ENCODE data around the gene NR5A1. TPM values are rescaled to one million over a fixed set of nuclear protein-coding genes. Genes with fewer than 3 reads are reported as not detected.

Gene NR5A1
- total RNA-seq, 4 donors from 2014 or later, result not detected

- TF ChIP-seq CTCF (IDR thresholded peaks at IDR 0.05; ENCODE audit: low read depth), result no peak
Observed at GRCh38 chr9:124457079-124457886, 49.9 kb downstream of the NR5A1 start.

DNA sequence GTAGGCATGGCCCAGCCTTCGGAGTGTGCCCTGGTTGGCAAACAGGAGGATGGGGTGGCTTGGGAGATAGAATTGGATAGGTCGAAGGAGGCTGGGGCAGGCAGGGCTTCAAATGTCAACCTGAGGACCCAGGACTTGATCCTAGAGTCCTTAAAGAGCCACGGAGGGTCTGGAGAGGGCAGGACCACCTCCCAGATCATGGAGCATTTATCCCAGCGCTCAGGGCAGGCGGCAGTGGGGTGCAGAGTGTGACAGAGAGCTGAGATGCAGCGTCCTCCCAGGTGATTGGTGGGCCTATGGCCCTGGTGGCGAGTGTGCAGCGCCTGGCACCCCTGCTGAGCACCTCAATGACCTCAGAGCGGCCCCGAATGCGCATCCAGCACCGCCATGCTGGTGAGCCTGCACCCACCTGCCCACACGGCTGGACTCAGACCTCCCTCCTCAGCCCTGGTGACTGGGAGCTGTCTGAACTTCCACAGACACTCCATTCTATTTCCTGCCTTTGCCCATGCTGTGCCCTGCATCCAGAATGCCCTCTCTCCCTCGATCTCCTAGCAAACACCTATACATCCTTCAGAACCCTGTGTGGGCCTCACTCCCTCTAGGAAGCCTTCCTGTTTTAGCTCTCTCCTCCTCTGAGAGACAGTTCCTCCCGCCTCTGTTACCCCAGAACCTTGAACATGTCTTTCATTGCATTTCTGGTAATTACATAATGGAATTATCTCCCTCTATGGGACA, 50.7 kb downstream of the NR5A1 start:
- no peak for TF ChIP-seq CTCF (IDR thresholded peaks at IDR 0.05; ENCODE audit: low read depth)

GRCh38 chr9:124455820-124456219, 51.4 kb downstream of the NR5A1 start:
- no peak for TF ChIP-seq CTCF (IDR thresholded peaks at IDR 0.05; ENCODE audit: low read depth)

- TF ChIP-seq CTCF (IDR thresholded peaks at IDR 0.05; ENCODE audit: low read depth), result no peak
Observed at GRCh38 chr9:124454791-124455443, 52.3 kb downstream of the NR5A1 start.

DNA sequence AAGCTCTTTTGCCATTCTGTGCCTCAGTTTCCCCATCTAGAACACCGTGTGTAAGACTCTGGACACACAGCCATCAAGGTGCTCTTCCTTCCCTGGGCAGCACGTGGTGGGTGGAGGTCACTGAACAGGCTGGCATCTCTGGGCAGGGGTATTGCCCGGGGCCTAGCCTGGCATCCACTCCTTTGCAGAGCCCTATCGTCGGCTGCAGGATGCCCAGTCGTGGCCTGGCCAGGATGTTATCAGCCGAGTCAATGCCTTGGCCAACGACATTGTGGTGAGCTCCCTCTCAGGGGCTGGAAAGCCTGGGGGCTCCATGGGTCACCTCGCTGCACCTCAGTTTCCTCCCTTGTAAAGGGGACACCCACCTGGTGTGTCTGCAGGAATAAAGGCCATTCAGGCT, 52.9 kb downstream of the NR5A1 start:
- TF ChIP-seq CTCF (IDR thresholded peaks at IDR 0.05; ENCODE audit: low read depth), result no peak

GRCh38 chr9:124453586-124454191, 53.5 kb downstream of the NR5A1 start:
- no peak for TF ChIP-seq CTCF (IDR thresholded peaks at IDR 0.05; ENCODE audit: low read depth)
